ENCODE measurements around the gene ALKBH4.
"Not testable (repeated sequence)": the region's sequence is repeated elsewhere in the genome, so short reads cannot be mapped to it uniquely, and the experiment has no call there.

The ALKBH4 gene

DNA sequence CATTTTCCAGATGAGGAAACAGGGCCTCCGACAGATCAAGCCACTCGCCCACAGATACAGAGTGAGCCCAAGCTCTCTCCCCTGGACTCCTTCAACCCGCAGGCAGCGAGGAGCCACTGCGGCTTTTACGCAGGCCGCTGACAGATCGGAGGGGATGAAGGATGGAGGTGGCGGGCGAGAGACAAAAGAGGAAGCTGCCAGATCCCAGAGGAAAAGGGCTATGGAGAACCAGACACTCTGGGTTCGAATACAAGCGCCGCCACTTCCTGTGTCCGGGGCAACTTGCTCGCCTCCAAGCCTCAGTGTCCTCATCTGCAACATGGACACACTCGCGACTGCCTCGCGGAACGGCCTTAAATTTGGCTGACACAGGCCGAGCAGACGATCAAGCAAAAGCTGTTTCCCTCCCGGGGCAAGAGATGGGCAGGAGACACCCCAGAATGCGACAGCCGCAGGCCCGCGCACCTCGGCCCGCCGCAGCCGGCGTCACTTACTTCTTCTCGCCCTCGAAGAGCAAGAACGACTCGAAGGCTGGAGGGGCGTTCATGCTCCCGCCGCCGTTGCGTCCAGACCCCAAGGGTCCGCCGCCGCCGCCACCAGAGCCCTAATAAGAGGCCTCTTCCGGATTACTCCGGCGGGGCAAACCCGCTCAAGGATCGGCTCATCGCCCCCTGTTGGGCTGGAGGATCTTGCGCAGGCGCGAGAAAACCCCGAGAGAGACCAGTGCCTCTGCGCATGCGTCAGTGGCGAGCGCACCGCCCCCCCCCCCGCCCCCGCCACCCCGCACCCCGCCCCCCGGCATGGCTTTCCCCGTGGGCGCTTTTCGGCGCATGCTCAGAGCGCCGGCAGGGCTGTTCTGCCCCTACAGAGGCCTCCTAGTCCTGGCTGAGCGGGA is 13.9 kb upstream of the ALKBH4 start, which contains the start of gene POLR2J:
Gene POLR2J (minus strand): TSS at position 609 of the 895 bp plus-strand sequence. CDS start 62 bp downstream, at position 547.
- DNase-seq (ENCODE audit: low read depth in 3 of 3), result peak; percentile 72 to 82 (median 79)

DNA sequence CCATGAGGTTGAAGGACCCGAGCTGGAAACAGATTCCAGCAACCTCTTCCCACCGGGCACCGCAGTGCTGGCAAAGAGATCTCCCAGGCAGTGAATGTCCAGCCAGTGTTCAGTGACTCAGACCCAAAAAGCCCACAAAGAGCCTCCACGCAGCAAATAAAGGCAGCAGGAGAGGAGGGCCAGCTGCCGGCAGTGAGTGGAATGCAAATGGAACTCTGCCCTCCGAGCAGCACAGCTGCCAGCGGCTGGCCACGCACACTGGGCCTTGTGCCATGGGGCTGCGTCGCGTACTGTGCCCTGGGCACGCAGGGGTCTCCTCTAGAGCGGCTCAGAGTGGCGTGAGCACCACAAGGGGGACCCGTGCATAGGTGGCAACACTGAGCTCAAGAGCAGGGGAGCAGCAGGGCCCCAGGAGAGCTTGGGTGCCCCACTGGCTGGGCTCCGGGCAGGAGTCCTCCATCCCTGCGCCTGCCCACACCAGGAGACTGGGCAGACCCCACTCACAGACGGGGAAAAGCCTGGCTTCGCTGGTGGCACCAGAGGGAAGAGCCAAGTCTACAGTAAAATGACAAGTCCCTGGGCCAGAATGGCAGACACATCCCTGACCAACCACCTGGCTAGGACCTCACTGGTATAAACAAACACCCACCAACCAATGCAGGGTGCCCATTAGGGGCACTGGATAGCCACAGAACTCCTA is 10.2 kb upstream of the ALKBH4 start:
- DNase-seq (ENCODE audit: low read depth in 3 of 3), result not testable (repeated sequence)

DNA sequence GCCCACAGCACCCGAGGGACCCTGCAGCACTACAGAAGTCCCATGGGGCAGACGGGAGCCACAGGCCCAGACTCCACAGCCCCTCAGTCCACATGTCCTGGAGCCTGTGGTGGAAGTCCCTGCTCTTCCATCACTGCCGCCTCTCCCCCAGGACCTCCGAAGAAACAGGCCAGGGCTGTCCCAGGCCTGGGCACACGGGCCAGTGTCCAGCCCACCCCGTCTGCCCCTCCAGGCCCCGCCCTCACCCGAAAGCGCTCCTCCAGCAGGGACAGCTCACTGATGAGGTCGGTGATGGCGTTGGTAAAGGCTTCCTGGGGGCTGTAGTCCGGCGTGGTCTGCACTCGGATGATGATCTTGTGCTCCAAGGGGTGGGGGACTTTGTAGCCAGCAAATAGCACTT is 9.5 kb upstream of the ALKBH4 start:
- not testable (repeated sequence) for DNase-seq (ENCODE audit: low read depth in 3 of 3)

GRCh38 chr7:102473271-102473991 is 8.8 kb upstream of the ALKBH4 start:
- no peak for DNase-seq (ENCODE audit: low read depth in 3 of 3)

- DNase-seq (ENCODE audit: low read depth in 3 of 3), result no peak
Measured at GRCh38 chr7:102472126-102473041, 7.7 kb upstream of the ALKBH4 start.

DNA sequence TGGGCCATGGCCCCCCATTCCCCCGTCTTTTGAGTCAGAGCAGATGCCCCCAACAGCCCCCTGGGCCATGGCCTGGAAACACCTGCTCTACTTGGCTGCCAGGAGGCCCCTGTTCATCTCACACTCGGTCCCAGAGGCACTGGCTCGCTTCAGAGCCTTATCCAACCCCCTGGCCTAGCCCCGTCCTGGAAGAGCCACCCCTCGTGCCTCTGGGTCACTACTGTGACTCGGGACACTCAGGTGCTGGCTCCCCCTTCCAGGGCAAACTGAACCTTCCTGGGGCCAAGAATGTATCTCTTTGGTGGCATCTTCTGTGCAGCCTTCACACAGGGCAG is 7.1 kb upstream of the ALKBH4 start:
- no peak for DNase-seq (ENCODE audit: low read depth in 3 of 3)

GRCh38 chr7:102469972-102470825 is 5.5 kb upstream of the ALKBH4 start:
- no peak for DNase-seq (ENCODE audit: low read depth in 3 of 3)

DNA sequence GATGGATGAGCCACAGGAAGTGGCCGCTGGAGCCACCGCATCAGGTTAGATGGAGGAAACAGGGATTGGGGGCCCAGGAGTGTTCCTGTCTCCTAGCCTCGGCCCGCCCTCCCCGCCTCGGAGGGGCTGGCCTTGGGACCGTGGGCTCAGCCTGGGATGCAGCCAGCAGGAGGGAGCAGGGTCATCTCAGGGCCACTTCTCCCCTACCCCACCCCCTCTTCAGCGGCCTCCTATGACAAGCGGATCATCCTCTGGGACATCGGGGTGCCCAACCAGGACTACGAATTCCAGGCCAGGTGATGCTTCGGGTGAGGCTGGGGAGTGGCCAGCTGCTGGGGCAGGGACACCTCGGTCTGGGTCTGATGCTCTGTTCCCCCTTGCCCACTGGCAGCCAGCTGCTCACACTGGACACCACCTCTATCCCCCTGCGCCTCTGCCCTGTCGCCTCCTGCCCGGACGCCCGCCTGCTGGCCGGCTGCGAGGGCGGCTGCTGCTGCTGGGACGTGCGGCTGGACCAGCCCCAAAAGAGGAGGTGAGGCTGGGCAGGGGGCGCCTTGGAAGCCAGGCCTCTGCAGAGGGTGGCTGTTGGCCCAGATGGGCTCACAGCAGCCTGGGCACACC is 4.8 kb upstream of the ALKBH4 start:
- DNase-seq (ENCODE audit: low read depth in 3 of 3), result no peak

GRCh38 chr7:102468478-102469350 is 4.1 kb upstream of the ALKBH4 start:
- no peak for DNase-seq (ENCODE audit: low read depth in 3 of 3)

GRCh38 chr7:102467581-102468477 is 3.2 kb upstream of the ALKBH4 start:
- no peak for DNase-seq (ENCODE audit: low read depth in 3 of 3)

DNA sequence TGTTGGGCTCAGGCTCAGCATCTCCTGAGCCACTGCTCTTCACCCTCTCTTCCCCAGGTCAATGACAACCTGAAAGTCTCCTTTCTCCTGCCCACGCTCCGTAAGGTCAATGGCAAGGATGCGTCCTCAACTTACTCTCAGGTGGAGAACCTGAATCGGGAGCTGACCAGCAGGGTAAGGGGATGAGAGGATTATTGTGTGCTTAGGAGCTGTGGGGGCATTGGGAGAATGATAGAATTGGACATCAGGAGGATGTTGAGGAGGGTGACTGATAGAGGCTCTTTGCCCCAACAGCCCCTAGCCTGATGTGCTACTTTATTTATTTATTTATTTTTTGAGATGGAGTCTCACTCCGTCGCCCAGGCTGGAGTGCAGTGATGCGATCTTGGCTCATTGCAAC is 1.4 kb upstream of the ALKBH4 start:
- DNase-seq (ENCODE audit: low read depth in 3 of 3), result no peak

DNA sequence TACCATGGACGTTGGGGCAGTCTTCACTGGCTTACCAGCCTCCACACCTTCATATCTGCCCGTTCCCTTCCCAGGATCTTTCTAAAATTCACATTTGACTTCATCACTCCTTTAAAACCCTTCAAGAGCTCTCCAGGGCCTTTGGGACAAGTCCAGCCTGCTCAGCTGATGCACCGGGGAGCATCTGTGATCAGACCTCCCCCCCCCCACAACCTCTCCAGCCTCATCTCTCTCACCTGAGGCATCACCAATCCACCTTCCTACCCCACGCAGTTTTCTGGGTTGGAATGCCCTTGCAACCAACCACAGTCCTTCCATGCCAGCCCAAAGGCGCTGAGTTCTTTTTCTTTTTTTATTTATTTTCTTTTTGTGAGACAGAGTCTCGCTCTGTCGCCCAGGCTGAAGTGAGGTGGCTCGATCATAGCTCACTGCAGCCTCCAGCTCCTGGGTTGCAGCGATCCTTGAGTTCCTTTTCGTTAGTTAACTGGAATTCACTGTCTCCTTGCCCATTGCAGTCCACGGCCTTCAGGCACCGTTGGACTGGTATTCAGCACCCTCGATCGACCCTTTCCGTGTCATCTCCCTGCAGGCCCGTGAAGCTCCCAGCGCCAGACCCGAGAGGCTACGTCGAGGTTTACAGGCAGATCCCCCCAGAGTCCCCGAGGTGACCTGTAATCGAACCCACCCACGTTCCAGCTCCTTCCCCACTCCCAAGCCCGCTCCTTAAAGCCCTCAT is 654 bp downstream of the ALKBH4 start:
- no peak for DNase-seq (ENCODE audit: low read depth in 3 of 3)

DNA sequence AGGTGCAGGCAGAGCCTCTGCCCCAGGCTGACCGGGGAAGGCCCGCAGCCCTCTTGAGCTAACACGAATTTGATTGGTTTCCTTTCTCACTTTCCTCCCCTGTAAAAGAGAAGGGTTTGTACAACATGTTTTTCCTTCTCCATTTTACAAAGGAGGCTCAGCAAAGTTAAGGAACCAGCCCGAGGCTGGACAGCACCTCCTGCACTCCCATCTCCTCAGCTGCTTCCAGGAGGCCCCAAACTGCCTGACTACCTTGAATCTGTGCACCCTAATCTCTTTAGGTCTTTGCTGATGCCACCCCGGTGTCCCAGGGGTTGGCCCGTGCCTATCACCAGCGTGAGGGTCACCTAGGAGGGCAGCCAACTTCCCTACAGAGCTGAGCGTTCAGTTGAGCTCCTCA is 4.2 kb downstream of the ALKBH4 start:
- no peak for DNase-seq (ENCODE audit: low read depth in 3 of 3)

- DNase-seq (ENCODE audit: low read depth in 3 of 3), result no peak
Measured at GRCh38 chr7:102459221-102459844, 5.3 kb downstream of the ALKBH4 start.

- no peak for DNase-seq (ENCODE audit: low read depth in 3 of 3)
Measured at GRCh38 chr7:102457352-102457924, 7.2 kb downstream of the ALKBH4 start.

DNA sequence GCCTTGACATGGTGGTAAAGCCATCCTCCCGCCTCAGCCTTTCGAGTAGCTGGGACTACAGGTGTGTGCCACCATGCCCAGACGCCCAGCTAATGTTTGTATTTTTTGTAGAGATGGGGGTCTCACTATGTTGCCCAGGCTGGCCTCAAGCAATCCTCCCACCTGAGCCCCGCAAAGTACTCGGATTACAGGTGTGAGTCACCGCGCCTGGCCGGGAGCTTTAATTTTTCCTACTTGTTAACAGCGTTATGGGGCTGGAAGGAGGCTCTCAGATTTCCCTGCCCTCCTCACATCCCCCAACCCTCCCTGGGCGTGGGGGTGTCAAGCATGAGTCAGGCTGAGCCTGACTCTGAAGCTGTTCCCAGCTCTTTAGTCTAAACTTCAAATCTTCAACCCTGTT is 8.3 kb downstream of the ALKBH4 start:
- no peak for DNase-seq (ENCODE audit: low read depth in 3 of 3)
